ENCODE results near the gene TACR1. TPM values are rescaled to one million over a fixed set of nuclear protein-coding genes. Genes with fewer than 3 reads are reported as not detected.

The TACR1 gene
- total and polyA plus RNA-seq, 2 of the 8 experiments (the other 6 are each of a cell fraction or from before 2014, with no cell fraction given), result 0.09 to 0.37 TPM

DNA sequence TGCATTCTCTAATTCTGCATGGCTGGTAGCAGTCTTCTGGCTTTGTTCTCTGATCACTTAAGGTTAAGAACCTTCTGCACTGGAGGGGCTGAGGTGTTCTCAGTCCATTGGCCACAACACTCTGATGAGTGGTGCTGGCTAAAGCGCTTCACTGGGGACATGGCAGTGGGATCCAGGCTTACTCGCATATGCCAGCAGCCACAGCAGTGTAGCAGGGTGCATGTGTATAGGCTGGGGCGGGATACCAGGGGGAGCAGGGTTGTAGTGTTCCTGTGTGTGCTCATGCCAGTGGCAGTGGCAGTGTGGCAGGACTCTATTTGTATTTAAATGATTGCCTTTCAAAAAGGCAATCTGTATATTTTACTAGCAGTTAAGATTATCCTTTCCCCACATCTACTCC, 11.1 kb upstream of the TACR1 start (continued):
- TF ChIP-seq, protein P1, sequence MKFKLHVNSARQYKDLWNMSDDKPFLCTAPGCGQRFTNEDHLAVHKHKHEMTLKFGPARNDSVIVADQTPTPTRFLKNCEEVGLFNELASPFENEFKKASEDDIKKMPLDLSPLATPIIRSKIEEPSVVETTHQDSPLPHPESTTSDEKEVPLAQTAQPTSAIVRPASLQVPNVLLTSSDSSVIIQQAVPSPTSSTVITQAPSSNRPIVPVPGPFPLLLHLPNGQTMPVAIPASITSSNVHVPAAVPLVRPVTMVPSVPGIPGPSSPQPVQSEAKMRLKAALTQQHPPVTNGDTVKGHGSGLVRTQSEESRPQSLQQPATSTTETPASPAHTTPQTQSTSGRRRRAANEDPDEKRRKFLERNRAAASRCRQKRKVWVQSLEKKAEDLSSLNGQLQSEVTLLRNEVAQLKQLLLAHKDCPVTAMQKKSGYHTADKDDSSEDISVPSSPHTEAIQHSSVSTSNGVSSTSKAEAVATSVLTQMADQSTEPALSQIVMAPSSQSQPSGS (IDR thresholded peaks at IDR 0.05; ENCODE audit: low read length), result no peak

Data from H1 (cell line).